ENCODE data around the gene TMEM31.

TMEM31 gene

GRCh38 chrX:103710609-103711008, at the start of gene TMEM31:
TMEM31 (plus strand) TSS chrX:103710909; CDS start chrX:103712259, 1,350 bp downstream.
- no peak for DNase-seq

- DNase-seq: no peak
Measured at GRCh38 chrX:103663981-103664762, 46.5 kb upstream of the TMEM31 start.

GRCh38 chrX:103666202-103667107, 44.3 kb upstream of the TMEM31 start:
- no peak for DNase-seq

GRCh38 chrX:103669745-103670144, 41.0 kb upstream of the TMEM31 start:
- no peak for DNase-seq

GRCh38 chrX:103674531-103675454, 35.9 kb upstream of the TMEM31 start:
- no peak for DNase-seq

GRCh38 chrX:103678199-103678993, 32.3 kb upstream of the TMEM31 start:
- DNase-seq: no peak

GRCh38 chrX:103681443-103681842, 29.3 kb upstream of the TMEM31 start:
- DNase-seq: no peak

GRCh38 chrX:103685396-103685795, 25.3 kb upstream of the TMEM31 start:
- DNase-seq: no peak

GRCh38 chrX:103686199-103687072, 24.3 kb upstream of the TMEM31 start, which contains the start of gene MORF4L2:
MORF4L2 (minus strand) TSS chrX:103686699; CDS start chrX:103677027, 9,672 bp downstream.
- peak; percentile 97 for DNase-seq

GRCh38 chrX:103687073-103687695, 23.5 kb upstream of the TMEM31 start:
- peak; percentile 89 for DNase-seq

GRCh38 chrX:103687696-103688201, 23.0 kb upstream of the TMEM31 start:
- DNase-seq: peak; percentile 54

- no peak for DNase-seq
Measured at GRCh38 chrX:103688946-103689345, 21.8 kb upstream of the TMEM31 start.

GRCh38 chrX:103691059-103691458, 19.6 kb upstream of the TMEM31 start:
- DNase-seq: no peak

GRCh38 chrX:103697687-103698086, 13.0 kb upstream of the TMEM31 start:
- no peak for DNase-seq

GRCh38 chrX:103699243-103699642, 11.5 kb upstream of the TMEM31 start:
- no peak for DNase-seq

- no peak for DNase-seq
Measured at GRCh38 chrX:103704863-103705262, 5.8 kb upstream of the TMEM31 start.

- DNase-seq: no peak
Measured at GRCh38 chrX:103716962-103717361, 6.3 kb downstream of the TMEM31 start.

- no peak for DNase-seq
Measured at GRCh38 chrX:103718120-103718519, 7.4 kb downstream of the TMEM31 start.

- DNase-seq: no peak
Measured at GRCh38 chrX:103722505-103722904, 11.8 kb downstream of the TMEM31 start.

- no peak for DNase-seq
Measured at GRCh38 chrX:103726477-103726876, 15.8 kb downstream of the TMEM31 start.

Data from CD4-positive, alpha-beta T cell treated with Interleukin-15 for 1 hour (primary cell).